ENCODE data around the gene ABCA10. TPM values are rescaled to one million over a fixed set of nuclear protein-coding genes. Genes with fewer than 3 reads are reported as not detected.

The ABCA10 gene
- total RNA-seq, 1 experiment from 2014 or later = 0.47 TPM

DNA sequence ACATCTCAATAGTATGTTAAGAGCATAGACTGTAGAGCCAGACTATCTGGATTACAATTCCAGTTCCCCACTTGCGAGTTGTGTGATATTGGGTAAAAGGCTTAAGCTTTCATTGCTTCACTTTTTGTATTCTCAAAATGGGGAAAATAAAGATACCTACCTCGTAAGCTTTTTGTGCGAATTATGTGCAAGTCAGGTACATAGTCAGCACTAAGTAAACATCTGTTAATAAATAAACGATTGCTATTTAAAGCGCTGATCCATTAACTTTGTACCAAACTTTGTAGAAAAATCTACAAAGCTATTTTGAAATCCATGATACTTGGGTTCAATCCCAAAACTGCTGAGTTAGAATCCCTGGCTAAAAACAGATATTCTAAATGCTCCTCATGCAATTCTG lies 106.6 kb downstream of the ABCA10 start:
- no TSS peak for BruUV-seq (replicated peaks)
- H3K36me3 ChIP-seq (ENCODE audit: low read depth, low read length) = no peaks in the 10 kb centered on the region
- TF ChIP-seq CTCF (conservative IDR thresholded peaks at IDR 0.05; ENCODE audit: low read depth, low read length) (no peak), EZH2 (IDR thresholded peaks at IDR 0.05; ENCODE audit: low read length, unreplicated experiment) (no peak), EZH2phosphoT487 (IDR thresholded peaks at IDR 0.05; ENCODE audit: borderline replicate concordance, low read length) (no peak)
- H2AFZ ChIP-seq (ENCODE audit: low read length) = no peak overlapping the region
- no peak overlapping the region for H3K9ac ChIP-seq (ENCODE audit: low read length)
- H3F3A ChIP-seq (ENCODE audit: low read length, unreplicated experiment) = no peaks in the 10 kb centered on the region
- no peak overlapping the region for H3K4me2 ChIP-seq (ENCODE audit: low read length)
- no peaks in the 10 kb centered on the region for H4K20me1 ChIP-seq (ENCODE audit: low read length)
- H3K27ac ChIP-seq (ENCODE audit: low read length) = no peak overlapping the region
- peaks cover 26% of the 10 kb centered on the region for H3K27me3 ChIP-seq (ENCODE audit: low read length)
- H3K4me3 ChIP-seq (ENCODE audit: low read length) = no peak overlapping the region
- H3K79me2 ChIP-seq (ENCODE audit: low read length) = no peaks in the 10 kb centered on the region
- ATAC-seq (no peak), DNase-seq (no peak)
- ChIA-PET POLR2A (ENCODE audit: unreplicated experiment) (no interaction called here), CTCF (no interaction called here)
- H3K9me2 ChIP-seq (replicated peaks; ENCODE audit: low read length) = no peaks in the 10 kb centered on the region
- H3K9me3 ChIP-seq (ENCODE audit: low read length) = no peaks in the 10 kb centered on the region
- intact Hi-C loops (cut with micrococcal nuclease) = no loop called here
- no peaks in the 10 kb centered on the region for H3K4me1 ChIP-seq (ENCODE audit: insufficient read depth, low read length)

- Histone ChIP-seq H3K9me2 (replicated peaks; ENCODE audit: low read length) (no peaks in the 10 kb centered on the region), H3K9ac (ENCODE audit: low read length) (no peak overlapping the region), H2AFZ (ENCODE audit: low read length) (no peak overlapping the region), H4K20me1 (ENCODE audit: low read length) (no peaks in the 10 kb centered on the region), H3K27ac (ENCODE audit: low read length) (no peak overlapping the region), H3K79me2 (ENCODE audit: low read length) (no peaks in the 10 kb centered on the region), H3K36me3 (ENCODE audit: low read depth, low read length) (no peaks in the 10 kb centered on the region), H3F3A (ENCODE audit: low read length, unreplicated experiment) (no peaks in the 10 kb centered on the region), H3K27me3 (ENCODE audit: low read length) (peaks cover 13% of the 10 kb centered on the region), H3K9me3 (ENCODE audit: low read length) (no peaks in the 10 kb centered on the region), H3K4me3 (ENCODE audit: low read length) (no peak overlapping the region), H3K4me2 (ENCODE audit: low read length) (no peak overlapping the region), H3K4me1 (ENCODE audit: insufficient read depth, low read length) (no peaks in the 10 kb centered on the region)
- POLR2A ChIA-PET (ENCODE audit: unreplicated experiment) = no interaction called here
- BruUV-seq (replicated peaks) = no TSS peak
- CTCF ChIA-PET = no interaction called here
- TF ChIP-seq EZH2phosphoT487 (IDR thresholded peaks at IDR 0.05; ENCODE audit: borderline replicate concordance, low read length) (no peak), EZH2 (IDR thresholded peaks at IDR 0.05; ENCODE audit: low read length, unreplicated experiment) (no peak), CTCF (conservative IDR thresholded peaks at IDR 0.05; ENCODE audit: low read depth, low read length) (no peak)
- no peak for ATAC-seq
- intact Hi-C loops (cut with micrococcal nuclease) = no loop called here
- no peak for DNase-seq
Measured at GRCh38 chr17:69117855-69118784, 110.5 kb downstream of the ABCA10 start.

- Histone ChIP-seq H3K36me3 (ENCODE audit: low read depth, low read length) (no peaks in the 10 kb centered on the region), H3K9ac (ENCODE audit: low read length) (no peak overlapping the region), H3K9me2 (replicated peaks; ENCODE audit: low read length) (no peaks in the 10 kb centered on the region), H3K4me1 (ENCODE audit: insufficient read depth, low read length) (no peaks in the 10 kb centered on the region), H2AFZ (ENCODE audit: low read length) (no peak overlapping the region), H3K27me3 (ENCODE audit: low read length) (no peaks in the 10 kb centered on the region), H3K27ac (ENCODE audit: low read length) (no peak overlapping the region), H4K20me1 (ENCODE audit: low read length) (no peaks in the 10 kb centered on the region), H3K79me2 (ENCODE audit: low read length) (no peaks in the 10 kb centered on the region), H3K9me3 (ENCODE audit: low read length) (no peaks in the 10 kb centered on the region), H3K4me2 (ENCODE audit: low read length) (no peak overlapping the region), H3F3A (ENCODE audit: low read length, unreplicated experiment) (no peaks in the 10 kb centered on the region), H3K4me3 (ENCODE audit: low read length) (no peak overlapping the region)
- no TSS peak for BruUV-seq (replicated peaks)
- intact Hi-C loops (cut with micrococcal nuclease) = no loop called here
- POLR2A ChIA-PET (ENCODE audit: unreplicated experiment) = no interaction called here
- no peak for DNase-seq
- ATAC-seq = no peak
- TF ChIP-seq EZH2phosphoT487 (IDR thresholded peaks at IDR 0.05; ENCODE audit: borderline replicate concordance, low read length) (no peak), CTCF (conservative IDR thresholded peaks at IDR 0.05; ENCODE audit: low read depth, low read length) (no peak), EZH2 (IDR thresholded peaks at IDR 0.05; ENCODE audit: low read length, unreplicated experiment) (no peak)
- CTCF ChIA-PET = no interaction called here
Measured at GRCh38 chr17:69111794-69112193, 116.8 kb downstream of the ABCA10 start.
